ENCODE measurements around the gene PLCH2.

DNA sequence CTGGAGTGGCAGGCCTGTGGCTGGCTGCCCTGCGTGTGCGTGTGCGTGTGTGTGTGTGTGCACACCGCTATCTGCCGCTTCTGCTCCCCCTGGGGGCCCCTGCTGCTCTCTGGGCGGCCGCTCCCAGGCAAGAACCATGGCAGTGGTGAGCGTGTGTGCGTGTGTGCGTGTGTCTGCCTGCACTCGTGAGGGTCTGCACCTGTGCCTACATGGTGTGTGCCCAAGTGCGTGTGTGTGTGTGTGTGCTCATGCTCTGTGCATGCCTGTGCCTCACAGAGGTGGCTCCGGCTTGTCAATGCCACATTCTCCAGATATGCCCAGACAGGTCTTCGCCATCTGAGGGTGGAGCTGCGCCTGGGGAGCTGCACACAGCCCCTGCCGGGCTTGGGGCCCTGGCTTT, 45.0 kb upstream of the PLCH2 start:
- no peak for TF ChIP-seq POLR2A (IDR thresholded peaks at IDR 0.05)
- TF ChIP-seq, protein P1, sequence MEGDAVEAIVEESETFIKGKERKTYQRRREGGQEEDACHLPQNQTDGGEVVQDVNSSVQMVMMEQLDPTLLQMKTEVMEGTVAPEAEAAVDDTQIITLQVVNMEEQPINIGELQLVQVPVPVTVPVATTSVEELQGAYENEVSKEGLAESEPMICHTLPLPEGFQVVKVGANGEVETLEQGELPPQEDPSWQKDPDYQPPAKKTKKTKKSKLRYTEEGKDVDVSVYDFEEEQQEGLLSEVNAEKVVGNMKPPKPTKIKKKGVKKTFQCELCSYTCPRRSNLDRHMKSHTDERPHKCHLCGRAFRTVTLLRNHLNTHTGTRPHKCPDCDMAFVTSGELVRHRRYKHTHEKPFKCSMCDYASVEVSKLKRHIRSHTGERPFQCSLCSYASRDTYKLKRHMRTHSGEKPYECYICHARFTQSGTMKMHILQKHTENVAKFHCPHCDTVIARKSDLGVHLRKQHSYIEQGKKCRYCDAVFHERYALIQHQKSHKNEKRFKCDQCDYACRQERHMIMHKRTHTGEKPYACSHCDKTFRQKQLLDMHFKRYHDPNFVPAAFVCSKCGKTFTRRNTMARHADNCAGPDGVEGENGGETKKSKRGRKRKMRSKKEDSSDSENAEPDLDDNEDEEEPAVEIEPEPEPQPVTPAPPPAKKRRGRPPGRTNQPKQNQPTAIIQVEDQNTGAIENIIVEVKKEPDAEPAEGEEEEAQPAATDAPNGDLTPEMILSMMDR (IDR thresholded peaks at IDR 0.05 in 4 of 5, conservative IDR thresholded peaks at IDR 0.05 in 1 of 5) = no peak
